ENCODE data around the gene ZNF296. TPM values are rescaled to one million over a fixed set of nuclear protein-coding genes. Genes with fewer than 3 reads are reported as not detected.

ZNF296 gene
- total RNA-seq, 4 donors from 2014 or later = 0.27 TPM; not detected in 3

DNA sequence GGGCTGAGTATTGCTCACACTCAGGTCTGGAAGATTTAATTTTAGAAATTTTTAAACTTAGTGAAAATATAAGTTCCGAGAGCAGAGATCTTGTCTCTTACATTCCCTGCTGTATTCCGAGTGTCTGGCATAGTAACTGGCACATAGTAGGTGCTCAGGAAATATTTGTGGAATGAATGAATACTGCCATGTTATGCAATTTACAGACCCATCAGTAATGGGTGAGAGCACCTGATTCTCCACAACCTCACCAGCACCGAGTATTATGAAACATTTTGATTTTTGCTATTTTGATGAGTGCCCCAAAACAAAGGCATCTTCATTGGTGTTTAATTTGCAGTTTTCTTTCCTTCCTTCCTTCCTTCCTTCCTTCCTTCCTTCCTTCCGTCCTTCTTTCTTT, 53.2 kb downstream of the ZNF296 start:
- Histone ChIP-seq H3K4me1 (no peaks in the 10 kb centered on the region), H3K4me3 (no peak overlapping the region), H3K27ac (no peak overlapping the region), H3K27me3 (no peaks in the 10 kb centered on the region), H3K9me3 (no peaks in the 10 kb centered on the region), H3K36me3 (no peaks in the 10 kb centered on the region)
- intact Hi-C loops (cut with DNase I; ENCODE audit: low total_unique reads) = no loop called here
- no peak for DNase-seq
- TF ChIP-seq, protein P1, sequence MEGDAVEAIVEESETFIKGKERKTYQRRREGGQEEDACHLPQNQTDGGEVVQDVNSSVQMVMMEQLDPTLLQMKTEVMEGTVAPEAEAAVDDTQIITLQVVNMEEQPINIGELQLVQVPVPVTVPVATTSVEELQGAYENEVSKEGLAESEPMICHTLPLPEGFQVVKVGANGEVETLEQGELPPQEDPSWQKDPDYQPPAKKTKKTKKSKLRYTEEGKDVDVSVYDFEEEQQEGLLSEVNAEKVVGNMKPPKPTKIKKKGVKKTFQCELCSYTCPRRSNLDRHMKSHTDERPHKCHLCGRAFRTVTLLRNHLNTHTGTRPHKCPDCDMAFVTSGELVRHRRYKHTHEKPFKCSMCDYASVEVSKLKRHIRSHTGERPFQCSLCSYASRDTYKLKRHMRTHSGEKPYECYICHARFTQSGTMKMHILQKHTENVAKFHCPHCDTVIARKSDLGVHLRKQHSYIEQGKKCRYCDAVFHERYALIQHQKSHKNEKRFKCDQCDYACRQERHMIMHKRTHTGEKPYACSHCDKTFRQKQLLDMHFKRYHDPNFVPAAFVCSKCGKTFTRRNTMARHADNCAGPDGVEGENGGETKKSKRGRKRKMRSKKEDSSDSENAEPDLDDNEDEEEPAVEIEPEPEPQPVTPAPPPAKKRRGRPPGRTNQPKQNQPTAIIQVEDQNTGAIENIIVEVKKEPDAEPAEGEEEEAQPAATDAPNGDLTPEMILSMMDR (IDR thresholded peaks at IDR 0.05) = no peak
- no peak for TF ChIP-seq POLR2A (IDR thresholded peaks at IDR 0.05)

DNA sequence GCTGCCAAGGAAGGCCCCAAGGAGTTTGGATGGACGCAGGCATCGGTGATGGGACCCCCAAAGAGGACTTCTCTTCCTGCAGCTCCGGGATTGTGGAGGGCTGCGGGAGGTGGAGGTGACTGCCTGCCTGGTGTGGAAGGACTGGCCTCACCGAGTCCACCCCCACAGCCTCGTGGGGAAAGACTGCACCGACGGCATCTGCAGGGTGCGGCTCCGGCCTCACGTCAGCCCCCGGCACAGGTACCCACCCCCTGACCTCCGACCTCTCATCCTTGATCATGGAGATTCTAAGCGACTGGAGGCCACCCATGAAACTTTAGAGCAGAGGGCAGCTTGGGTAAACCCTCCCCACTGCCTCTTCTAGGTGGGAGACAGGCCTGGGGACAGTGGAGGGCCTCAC, 54.3 kb downstream of the ZNF296 start:
- no peaks in the 10 kb centered on the region for H3K36me3 ChIP-seq
- H3K9me3 ChIP-seq = no peaks in the 10 kb centered on the region
- H3K27ac ChIP-seq = no peak overlapping the region
- no peak for DNase-seq
- no peak for TF ChIP-seq POLR2A (IDR thresholded peaks at IDR 0.05)
- TF ChIP-seq, protein P1 (IDR thresholded peaks at IDR 0.05) = no peak
- no peaks in the 10 kb centered on the region for H3K27me3 ChIP-seq
- intact Hi-C loops (cut with DNase I; ENCODE audit: low total_unique reads) = no loop called here
- H3K4me3 ChIP-seq = no peak overlapping the region
- no peaks in the 10 kb centered on the region for H3K4me1 ChIP-seq

Small RNAs within 50 kb of the gene (small RNA-seq; reads per million reads assigned to genes)
- not detected for gene RNU6-611P

Other genes with a start within 250 kb of the ZNF296 start
- gene NECTIN2, start 230.2 kb downstream of the ZNF296 start, total RNA-seq = 100 to 1,000 TPM in 2 of 4 donors, 10 to 100 TPM in 2; 14.1 to 106 (median 86.1) TPM
- 10 to 100 TPM; 10.5 to 38.2 (median 24.1) TPM for gene TOMM40, start 185.2 kb downstream of the ZNF296 start, total RNA-seq
- gene APOE, start 170.7 kb downstream of the ZNF296 start, total RNA-seq = 10 to 100 TPM in 3 of 4 donors, 1 to 10 TPM in 1; 9.1 to 92.5 (median 33.6) TPM
- 1 to 10 TPM in 3 of 4 donors, not detected in 1; 3.0 to 7.4 (median 3.5) TPM for gene APOC1, start 161.9 kb downstream of the ZNF296 start, total RNA-seq
- gene APOC4, start 134.2 kb downstream of the ZNF296 start, total RNA-seq = not detected
- not detected for gene APOC2, start 130.4 kb downstream of the ZNF296 start, total RNA-seq
- gene CLPTM1, start 121.1 kb downstream of the ZNF296 start, total RNA-seq = 10 to 100 TPM; 30.6 to 99.5 (median 64.2) TPM
- 10 to 100 TPM in 2 of 4 donors, 1 to 10 TPM in 2; 1.0 to 52.4 (median 13.9) TPM for gene RELB, start 75.0 kb downstream of the ZNF296 start, total RNA-seq
- 100 to 1,000 TPM in 1 of 4 donors, 10 to 100 TPM in 3; 36.6 to 107 (median 73.9) TPM for gene CLASRP, start 37.4 kb downstream of the ZNF296 start, total RNA-seq
- 10 to 100 TPM in 3 of 4 donors, 1 to 10 TPM in 1; 3.5 to 18.4 (median 13.7) TPM for gene GEMIN7, start 2.8 kb upstream of the ZNF296 start, total RNA-seq
- 10 to 100 TPM in 3 of 4 donors, 1 to 10 TPM in 1; 6.7 to 43.8 (median 24.4) TPM for gene PPP1R37, start 16.7 kb upstream of the ZNF296 start, total RNA-seq
- under 1 TPM in 1 of 4 donors, not detected in 3; 0.21 TPM for gene NKPD1, start 84.5 kb upstream of the ZNF296 start, total RNA-seq
- gene TRAPPC6A, start 101.8 kb upstream of the ZNF296 start, total RNA-seq = 10 to 100 TPM in 3 of 4 donors, 1 to 10 TPM in 1; 4.1 to 25.9 (median 16.5) TPM
- 10 to 100 TPM in 2 of 4 donors, 1 to 10 TPM in 1, not detected in 1; 4.6 to 16.2 (median 10.2) TPM for gene BLOC1S3, start 102.3 kb upstream of the ZNF296 start, total RNA-seq
- 1 to 10 TPM; 2.4 to 7.2 (median 6.4) TPM for gene EXOC3L2, start 168.9 kb upstream of the ZNF296 start, total RNA-seq
- gene MARK4, start 174.8 kb upstream of the ZNF296 start, total RNA-seq = 10 to 100 TPM; 13.5 to 51.5 (median 15.5) TPM
- 1 to 10 TPM in 2 of 4 donors, not detected in 2; 1.1 to 2.5 TPM for gene CKM, start 246.4 kb upstream of the ZNF296 start, total RNA-seq